ENCODE measurements around the gene MAML3.

Gene MAML3

DNA sequence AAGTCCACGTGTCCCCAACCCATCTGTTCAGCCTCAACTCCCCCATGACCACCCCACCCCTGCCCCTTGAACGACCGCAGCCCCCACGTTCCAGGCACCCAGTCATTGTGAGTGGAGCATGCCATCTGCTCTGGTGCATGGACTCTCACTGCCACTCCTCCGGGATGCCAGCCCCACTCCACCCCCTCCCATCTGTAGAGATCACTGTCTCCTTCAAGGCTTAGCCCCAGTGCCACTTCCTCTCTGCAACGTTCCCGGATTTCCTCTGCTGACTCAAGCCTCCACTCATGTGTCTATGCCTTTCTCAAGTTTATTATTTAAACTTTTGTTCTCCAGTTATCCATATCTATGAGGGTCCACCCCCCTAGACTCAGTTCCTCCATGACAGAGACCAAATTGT lies 54.0 kb downstream of the MAML3 start:
- no peak for DNase-seq (ENCODE audit: low read depth)

DNA sequence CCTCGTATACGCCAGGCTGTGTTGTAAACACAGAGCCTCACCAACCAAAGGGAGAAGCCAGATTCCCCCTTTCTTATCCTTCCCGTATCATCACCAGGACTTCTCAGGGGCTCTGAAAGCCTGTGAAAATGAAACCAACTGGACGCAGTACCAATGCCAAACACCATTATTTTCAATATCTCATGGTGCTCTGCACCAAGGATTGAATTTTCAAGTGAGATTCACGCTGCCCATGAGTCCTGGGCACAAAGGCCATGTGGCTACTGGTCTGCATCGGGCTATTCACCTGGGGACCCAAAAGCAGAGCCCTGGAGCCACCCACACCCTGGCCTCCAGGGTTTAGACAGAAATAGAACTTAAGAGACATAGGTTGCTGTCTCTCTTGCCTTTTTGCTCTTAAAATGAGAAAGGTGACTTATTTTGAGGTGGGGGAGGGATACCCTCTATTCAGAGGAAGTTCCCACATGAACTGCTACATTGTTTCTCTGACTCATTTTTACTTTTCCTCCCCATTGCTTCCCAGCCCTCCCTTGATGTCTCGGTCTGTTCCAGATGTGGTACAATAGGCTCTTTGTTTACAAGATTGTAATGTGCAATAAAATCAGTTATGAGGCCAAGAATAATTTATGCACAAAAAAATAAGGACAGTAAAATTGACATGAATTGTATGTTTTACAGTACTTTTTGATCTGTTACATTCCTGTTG lies 55.4 kb downstream of the MAML3 start:
- no peak for DNase-seq (ENCODE audit: low read depth)

DNA sequence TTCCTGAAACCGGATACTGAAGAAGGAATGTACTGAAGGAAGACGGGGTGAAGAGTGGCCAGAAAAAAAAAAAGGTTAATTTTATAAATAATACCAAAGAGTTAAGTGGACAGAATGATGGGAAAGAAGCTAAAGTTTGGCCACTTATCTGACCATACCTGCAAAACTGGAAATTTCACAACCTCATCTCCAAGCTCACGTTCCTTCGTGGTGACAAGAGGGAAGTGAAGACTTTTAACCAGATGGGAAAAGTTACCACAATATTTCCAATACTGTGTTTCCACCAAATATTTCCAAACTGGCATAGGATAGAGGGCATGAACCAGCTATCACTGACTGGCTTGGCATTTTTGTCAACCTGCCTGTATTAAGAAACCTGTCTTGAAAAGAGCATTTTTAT lies 56.4 kb downstream of the MAML3 start:
- DNase-seq (ENCODE audit: low read depth) = no peak

DNA sequence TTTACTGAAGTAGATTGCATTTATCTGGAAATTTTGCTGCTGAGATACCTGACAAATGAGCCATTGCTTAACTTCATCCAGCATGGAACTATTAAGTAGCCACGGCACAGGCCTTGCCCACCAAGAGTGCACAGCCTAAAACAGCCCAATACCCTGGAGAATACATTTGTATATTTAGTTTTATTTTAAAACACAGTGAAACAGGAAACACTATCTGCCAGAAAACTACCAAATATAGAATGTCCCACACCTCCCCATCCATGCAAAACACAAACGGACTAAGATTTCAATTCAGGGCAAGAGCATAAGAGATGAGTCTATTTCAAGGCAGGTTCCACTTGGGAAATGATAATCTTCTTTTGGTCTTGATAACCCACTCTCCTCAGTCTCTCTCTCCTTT lies 57.1 kb downstream of the MAML3 start:
- no peak for DNase-seq (ENCODE audit: low read depth)

DNA sequence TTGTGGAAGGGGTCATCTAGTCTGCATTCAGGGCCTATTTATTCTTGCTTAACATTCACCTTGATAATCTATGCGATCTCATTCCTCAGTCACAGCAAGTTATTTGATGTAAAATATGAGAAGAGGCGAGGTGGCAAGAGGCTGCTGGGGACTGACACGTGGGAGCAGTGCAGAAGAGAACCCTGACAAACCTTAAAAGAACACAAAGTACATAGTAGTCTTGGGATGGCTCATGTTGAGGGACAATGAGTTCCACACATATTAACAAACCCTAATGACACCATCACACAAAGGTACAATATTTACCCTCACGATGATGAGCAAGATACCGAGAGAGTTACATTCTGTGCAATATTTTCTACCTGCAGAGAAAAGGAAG lies 57.5 kb downstream of the MAML3 start:
- DNase-seq (ENCODE audit: low read depth) = no peak

DNA sequence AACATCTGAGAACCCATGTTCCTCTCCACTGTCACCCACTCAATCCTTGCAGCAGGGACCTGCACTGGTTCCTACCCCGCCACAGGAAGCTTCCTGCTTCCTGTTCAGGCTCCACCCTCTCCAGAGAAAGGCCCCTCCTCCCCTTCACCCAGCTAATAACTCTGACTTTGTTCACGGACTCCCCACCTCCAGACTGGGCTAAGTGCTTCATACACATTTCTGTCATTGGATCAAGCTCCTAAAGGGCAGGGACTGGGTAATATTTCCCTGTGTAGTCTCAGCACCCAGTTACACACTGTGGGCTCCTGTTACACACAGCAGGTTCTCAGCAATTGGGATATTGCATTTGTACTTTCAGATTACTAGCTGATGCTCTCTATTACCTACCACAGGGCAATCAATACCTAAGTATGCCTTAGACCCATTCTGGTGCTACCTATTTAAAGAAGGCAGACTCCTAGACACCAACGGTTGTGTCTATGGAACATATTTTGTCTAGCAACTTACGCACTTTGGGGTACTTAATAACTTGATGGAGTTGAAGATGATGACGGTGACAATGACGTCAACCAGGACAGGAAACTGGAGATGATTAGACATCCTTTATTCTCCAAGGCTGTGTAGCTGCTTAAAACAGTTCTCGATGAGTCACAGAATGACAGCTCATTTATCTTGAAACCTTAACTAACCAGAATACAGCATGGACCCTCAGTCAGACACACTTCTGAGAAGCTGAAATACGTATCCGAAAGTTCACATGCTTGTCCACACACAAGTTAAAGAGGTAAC lies 58.1 kb downstream of the MAML3 start:
- no peak for DNase-seq (ENCODE audit: low read depth)

DNA sequence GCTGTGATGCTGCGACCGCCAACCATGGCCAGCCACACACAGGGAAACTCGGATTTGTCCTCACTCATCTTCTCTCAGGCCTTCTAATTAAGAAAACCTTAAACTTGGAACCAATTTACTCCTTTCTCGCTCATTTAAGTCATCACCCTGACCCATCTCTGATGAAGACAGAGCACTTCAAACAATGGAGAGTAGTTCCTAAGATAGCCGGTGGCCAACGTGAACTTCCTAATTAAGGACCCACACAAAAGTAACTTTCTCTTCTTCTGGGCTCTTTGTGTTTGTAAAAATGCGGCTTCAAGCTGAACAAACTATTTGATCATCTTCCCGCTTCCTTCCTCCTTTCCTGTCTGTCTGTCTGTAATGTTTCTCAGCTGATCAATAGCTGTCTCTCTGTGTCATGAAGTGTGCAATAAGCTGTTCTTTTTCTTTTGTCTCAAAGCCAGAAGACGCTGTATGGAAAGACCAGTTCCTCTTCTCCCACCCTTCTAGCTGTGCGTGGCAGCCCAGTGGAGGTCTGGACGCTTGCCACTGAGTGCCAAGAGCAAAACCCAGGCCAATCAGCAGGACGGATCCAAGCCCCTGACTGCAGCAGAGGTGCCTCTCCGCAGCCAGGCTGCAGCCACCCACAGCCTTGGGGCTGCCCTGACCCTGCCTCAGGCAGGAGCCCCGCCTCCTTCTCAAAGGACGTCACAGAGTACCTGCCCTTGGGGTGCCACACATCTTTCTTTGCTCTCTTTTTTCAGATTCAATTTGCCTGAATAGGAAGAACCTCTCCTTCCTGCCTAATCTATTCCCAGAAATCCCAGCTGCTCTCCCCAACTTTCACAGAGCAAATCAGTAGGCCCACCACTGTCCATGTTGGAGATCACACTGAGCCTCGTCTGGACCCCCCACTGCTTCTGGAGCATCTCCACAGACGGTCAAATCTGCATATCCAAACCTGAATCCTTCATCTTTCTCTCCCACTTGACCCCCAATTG lies 59.3 kb downstream of the MAML3 start:
- peak; percentile 36 for DNase-seq (ENCODE audit: low read depth)

DNA sequence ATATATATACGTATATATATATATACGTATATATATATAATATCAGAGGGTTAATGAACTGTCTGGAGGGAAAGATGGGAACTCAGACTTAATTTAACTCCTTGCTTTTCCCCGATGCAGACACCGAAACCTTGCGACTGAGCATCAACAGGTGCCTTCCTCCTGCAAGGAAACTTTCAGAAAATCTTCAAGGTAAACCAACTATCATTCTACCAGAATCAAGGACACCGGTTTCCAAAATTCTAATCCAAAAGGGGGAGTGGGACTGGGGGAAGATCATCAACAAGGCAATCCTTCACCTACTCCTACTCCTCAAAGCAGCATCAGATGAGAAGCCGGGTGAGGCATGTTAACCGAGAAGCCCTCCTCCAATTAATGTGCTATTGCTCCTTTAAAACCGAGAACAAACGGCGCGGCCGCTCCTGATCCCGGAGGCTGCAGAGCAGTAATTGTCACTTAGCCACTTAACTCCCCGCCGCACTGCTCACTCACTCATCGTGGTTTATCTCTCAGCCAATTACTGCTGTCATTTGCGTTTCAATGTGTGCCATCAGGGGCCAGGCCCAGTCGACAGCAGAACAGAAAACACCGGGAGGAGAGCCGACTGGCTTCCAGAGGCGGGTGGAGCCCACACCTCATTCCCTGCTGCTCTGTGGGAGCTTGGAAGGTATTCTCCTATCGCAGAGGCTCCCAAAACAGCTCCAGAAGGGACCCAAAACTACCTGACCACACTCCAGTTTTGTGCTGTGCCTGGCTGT lies 61.7 kb downstream of the MAML3 start:
- DNase-seq (ENCODE audit: low read depth) = no peak

DNA sequence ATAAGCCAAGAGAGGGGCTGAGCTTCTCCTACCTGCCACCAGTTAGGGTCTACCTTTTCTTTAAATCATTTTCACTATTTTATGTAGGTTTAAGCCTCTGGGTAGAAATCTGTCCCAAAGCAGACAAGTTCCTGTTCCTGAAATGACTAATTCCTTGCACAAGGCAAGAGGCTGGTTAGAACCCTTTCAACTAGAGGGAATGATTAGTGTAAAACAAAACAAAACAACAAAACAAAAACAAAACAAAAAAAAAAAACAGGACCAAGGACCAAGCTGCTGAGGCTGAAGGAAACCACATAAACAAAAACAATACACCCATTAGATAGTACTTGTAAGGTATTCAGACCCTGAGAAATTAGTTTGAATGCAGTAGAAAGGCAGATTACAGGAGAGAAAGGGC lies 62.7 kb downstream of the MAML3 start:
- no peak for DNase-seq (ENCODE audit: low read depth)

DNA sequence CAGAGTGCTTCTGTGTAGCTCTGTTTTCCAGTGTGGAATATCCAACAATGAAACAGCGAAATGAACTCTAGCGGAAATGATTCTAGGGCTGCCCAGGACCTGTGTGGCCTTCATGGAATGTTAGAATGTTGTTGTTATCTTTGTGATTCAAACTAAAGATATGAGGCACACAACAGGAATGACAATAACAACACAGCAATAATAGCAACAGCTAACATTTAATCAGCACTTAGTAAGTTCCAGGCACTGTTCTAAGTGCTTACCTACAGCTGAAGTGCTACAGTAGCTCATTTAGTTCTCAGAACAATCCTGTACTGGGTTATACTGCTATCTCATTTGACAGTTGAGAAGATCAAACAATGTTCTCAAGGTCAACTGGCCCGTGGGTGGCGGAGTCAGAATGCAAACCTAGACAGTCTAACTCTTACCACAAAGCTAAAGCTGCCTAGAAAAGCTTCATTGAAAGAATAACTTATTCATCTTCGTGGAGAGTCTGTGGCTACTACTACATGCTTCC lies 63.7 kb downstream of the MAML3 start:
- no peak for DNase-seq (ENCODE audit: low read depth)

DNA sequence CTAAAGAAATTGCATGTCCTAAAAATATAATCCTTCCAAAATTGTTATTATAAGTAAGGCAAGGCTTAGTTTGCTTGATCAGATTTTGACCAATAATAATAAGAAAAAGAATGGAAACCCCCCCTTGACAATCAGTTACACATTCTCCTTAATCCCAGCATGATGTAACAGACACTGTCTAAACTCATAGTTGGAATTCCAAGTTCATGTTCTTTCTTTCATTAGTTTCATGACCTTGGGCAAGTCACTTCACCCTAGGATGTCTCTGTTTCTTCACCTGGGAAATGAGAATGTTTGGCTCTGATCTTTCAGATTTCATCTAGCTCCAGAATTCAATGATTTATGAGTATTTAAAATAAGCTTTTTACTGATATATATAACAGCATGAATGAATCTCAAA lies 64.8 kb downstream of the MAML3 start:
- no peak for DNase-seq (ENCODE audit: low read depth)

DNA sequence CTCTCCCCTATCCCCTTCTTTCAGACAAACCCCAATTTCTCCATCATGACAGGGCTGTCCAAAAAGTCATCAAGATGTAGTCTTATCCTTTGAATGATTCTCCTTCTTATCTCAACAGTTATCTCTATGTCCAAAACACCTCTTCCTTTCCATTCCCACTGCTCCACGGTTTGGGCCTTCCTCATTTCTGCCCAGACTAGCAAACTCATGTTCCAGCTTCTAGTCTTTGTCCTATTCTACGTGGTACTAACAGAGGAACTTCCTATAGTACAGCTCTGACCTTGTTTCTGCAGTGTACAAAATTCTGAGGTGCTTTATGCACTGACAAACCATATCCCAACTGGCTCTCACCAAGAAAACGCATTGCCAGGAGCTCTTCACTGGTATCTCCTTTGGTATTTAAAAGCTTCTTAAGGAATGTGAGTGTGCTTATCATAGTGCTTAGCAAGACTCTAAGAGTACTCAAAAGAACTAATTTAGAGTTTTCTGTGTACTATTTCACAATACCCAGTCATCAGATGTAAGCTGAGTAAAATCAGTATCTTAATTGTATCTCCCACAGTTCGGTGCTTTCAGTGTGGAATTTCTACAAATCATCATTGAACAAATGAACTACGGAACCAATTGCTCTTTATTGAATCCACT lies 65.5 kb downstream of the MAML3 start:
- DNase-seq (ENCODE audit: low read depth) = no peak

DNA sequence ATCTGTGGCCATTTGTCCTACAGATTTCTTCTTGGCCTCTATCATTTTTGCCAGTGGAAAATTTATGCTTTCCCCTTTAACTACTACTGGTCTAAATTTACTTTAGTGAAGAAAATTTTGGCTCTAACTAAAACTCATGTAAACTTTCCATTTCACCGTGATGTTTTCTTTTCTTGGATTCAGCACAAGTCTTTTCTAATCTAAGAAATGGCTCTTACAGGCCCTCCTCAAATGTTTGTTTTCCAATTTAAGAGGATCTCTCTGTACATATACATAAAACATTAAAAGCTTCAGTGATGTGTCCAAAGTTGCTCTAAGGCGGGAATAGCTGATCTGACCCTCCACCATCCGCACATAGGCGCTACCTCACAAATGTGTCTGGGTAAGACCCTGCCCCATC lies 68.1 kb downstream of the MAML3 start:
- DNase-seq (ENCODE audit: low read depth) = no peak

DNA sequence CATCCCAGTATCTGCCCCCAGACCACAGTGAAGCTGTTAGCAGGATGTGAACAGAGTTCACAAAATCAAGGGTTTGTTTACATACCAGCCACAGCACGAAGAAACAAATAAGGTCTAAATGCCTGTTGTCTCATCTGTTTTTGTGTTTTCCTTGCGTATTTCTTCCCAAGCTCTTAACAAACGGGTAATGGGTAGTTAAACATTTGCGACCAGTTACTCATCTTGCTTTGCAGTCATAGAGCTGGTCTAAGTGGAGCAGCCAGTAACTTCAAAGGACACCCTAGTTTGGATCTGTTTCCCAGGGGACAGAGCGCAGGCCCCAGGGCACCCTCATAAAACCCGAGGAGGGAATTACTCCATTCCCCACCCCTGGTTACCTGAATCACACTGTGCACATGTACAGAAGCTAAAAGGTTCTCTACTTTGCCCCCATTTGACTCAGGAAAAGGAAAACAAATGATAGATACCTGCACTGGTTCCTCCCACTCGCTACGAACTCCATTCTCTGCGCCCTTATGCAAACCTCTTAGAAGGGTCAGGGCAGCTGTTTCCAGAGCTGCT lies 68.8 kb downstream of the MAML3 start:
- DNase-seq (ENCODE audit: low read depth) = no peak

DNA sequence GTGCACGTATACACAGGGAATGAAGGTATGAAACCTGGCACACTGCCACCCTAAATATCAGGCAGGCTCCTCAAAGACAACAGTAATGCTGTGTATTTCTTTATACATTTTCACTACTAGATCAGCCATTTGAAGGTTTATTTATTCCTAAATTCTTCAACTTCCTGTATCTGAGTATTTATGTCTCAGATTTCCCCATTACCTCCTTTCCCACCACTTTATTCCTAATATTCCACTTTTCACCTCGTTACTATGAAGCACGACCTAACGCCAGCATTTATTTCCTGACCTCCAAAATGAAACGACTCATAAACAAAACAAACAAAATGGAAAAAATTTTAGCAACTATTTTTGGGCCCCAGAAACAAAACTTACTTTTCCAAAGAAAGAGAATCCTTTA lies 69.6 kb downstream of the MAML3 start:
- DNase-seq (ENCODE audit: low read depth) = no peak

DNA sequence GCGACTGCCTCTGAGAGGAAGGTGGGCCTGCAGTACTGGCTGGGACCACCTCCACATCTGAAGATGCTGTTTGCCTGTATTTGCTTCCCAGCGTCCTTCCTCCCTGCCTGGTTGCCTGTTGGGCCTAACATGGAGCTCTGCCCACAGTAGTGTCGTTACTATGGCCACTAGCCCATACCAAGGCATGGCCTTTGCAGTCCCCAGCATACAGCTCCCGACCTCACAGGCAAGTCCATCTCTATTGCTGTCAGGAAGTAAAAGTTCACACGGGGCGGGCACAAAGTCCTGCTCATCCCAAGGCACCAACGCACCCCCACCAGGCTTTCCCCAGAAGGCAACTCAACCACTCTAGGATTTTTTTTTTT lies 71.6 kb downstream of the MAML3 start:
- no peak for DNase-seq (ENCODE audit: low read depth)

DNA sequence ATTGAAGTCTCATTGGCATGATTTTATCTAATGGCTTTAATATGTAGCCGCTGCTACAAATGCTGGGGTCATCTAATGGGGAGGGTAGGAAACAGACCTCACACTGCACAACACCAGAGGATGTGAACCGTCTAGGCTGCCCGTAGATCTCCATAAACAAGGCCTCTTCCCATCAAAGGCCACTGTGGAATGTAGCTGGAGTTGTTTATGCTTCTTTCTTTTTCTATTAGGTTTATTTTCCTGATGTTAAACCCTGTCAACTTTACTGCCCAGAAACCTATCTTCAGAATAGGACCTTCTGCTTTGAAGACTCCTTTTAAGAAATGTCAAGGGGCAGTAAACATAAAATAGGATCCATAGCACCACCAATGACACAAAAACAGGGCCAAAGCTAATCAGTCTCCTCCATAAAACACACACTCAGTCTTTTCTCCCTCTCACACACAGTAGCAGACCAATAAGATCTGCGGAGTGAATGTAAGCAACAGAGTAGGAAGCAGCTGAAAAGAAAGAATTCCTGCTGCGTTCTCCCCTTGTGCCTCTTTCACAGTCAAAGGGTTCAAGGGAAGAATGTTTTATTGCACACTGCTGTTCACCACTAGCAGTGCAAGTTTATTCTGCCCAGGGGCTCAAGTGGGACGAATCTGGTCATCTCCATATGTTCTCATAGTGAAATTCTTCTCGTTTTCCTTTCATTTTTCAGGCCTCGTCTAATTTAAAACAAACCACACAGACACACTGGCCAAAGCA lies 72.2 kb downstream of the MAML3 start:
- no peak for DNase-seq (ENCODE audit: low read depth)

DNA sequence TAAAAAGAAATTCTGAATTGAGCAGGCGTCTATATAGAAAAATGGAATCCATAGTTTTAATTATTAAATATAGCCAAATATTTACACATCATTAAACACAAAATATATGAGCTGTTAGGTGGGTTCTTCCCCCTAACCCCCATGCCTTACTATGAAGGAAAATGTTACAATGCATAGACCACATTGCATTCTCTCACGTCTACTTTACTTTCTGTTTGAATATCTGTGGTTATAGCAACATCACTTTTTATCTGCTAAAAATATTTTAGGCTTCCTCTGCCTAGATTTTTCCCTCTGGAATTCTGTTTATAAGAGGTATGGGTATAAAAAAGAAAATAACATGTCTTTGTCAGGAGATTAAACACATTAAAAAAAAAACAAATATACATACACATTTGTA lies 73.1 kb downstream of the MAML3 start:
- no peak for DNase-seq (ENCODE audit: low read depth)

DNA sequence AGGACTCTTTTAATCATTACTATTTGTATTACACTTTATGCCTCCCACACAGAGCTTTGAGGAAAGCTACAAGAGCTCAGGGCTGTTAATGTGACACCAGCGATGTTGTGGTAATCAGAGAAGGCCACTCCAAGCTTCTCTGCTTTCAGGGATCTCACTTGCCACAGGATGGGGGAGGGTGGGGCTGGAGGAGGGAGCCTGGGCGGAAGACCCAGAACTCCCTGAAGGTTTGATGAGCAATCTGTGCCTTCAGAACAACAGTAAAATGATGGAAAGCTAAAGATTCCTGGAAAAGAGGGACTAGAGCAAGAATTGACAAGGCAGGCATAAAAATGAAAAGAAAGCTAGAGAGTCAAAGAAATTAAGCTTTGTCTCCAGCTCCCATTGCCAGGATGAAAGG lies 75.6 kb downstream of the MAML3 start:
- DNase-seq (ENCODE audit: low read depth) = no peak

DNA sequence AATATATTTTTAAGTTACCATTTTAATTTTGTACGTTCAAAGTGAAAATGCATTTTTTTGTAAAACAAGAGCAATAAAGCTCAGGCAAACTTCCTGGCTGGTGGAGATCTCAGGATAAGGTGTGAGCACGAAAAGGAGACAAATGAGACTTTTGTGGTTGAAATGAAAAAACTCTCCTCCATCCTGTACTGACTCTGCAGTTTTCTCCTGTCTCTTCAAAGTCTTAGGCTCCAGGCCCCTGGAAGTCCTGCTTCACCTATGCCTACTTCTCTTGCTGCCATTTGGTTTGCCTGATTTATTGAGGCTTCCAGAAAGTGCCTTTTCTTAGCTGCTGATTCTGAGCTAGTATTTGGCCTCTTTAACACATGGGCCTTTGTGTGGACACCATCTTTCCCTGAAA lies 77.7 kb downstream of the MAML3 start:
- DNase-seq (ENCODE audit: low read depth) = no peak
